RCC 7860 (cell line): Measurements from ENCODE around the gene CEP104.

ENCODE experiments used
- DNase-seq: peaks from one replicate; pipeline ENCODE4 v3.0.0-alpha.2; 2015; ENCODE audit warnings: low spot score
- FAIRE-seq: peaks from 2 replicates; lab custom pipeline; 2012; peaks lifted over from hg19 to GRCh38; lab: Jason Lieb, UNC

The CEP104 gene

DNA sequence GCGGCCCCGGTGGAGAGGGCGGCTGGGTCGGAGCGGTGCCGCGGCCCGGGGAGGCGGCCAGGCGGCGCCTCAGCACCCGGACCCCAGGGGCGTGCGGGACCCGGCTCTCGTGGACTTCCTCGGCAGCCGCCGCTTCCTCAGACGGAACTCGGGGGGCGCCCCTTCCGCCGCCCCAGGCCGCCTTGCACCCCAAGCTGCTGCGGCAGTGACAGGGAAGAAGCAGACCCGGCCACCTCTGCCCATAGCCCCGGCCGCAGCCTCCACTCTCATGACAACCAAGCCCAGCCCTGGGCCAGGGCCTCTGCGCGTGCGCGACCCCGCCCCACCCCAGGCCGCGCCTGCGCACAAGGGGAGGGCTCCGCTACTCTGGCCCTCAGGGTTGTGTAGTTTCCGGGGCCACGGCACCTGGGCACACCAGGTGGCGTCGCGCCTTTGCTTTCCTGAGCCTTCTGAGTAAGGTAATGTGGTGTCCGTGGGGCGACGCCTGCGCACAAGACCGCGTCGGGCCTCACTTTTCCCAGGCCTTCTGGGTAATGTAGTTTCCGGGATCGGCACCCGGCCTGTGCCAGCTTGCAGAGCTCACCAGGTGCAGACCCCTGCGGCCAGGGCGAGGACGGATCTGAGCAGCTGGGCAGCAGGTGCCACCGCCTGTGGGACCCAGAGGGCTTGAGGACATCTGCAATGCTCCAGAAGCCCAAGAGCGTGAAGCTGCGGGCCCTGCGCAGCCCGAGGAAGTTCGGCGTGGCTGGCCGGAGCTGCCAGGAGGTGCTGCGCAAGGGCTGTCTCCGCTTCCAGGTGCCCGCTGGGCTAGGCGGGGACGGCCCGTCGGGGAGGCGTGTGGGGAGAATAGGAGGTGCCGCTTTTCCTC is at the start of gene CEP104, which contains the start of gene DFFB:
CEP104 (minus strand) TSS at position 289 of the 868 bp plus-strand sequence. CDS start 4,804 bp downstream, outside the sequence.
DFFB (plus strand) TSS at position 554 of the 868 bp plus-strand sequence; CDS start at position 682, 128 bp downstream.
- FAIRE-seq, result peak; percentile 85
- DNase-seq, result peak; percentile 96

- FAIRE-seq (no peak), DNase-seq (no peak)
Measured at GRCh38 chr1:3906672-3907020, 49.6 kb upstream of the CEP104 start.

- DNase-seq (no peak), FAIRE-seq (no peak)
Measured at GRCh38 chr1:3905953-3906671, 49.1 kb upstream of the CEP104 start.

GRCh38 chr1:3905266-3905952 is 48.4 kb upstream of the CEP104 start:
- FAIRE-seq (no peak), DNase-seq (no peak)

- DNase-seq (no peak), FAIRE-seq (no peak)
Measured at GRCh38 chr1:3904843-3905185, 47.8 kb upstream of the CEP104 start.

GRCh38 chr1:3904006-3904842 is 47.2 kb upstream of the CEP104 start:
- no peak for FAIRE-seq
- DNase-seq, result no peak

DNA sequence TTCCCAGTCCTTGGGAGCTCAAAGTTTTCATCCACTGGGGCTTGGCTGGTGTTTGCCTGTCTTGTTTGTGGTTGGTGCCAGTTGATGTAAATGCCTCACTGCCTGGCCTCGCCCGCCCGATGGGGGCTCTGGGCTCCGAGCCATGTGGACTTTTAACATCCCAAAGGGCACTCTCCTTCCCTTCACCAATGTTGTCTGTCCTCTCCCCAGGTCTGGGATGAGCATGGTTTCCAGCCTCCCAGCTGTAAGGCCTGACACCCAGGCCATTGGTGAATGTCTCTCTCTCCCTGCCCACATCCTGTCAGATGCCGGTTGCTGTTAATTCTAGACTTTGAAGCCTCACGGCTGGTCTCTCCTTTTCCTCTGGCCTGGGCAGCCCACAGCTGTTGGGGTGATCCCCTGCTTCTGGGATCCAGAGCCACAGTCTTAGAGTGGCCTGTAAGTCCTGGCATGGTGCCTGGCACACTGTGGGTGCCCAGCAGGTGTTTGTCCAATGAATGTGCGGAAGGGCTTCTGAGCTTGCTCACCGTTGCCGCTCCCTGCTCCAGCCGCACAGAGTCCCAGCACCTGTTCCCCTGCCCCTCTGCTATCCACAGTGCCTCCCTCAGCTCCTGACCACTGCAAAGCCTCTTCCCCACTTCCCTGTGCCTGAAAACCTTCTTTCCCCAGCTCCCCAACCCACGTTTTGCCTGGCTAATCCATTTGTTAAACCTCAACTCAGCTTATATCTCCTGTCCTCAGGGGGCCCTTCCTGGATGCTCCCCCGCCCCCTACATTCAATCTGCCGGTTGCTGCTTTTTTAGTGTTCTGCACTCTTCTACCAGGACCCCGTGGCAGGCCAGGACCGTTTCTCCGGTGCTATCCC is 46.4 kb upstream of the CEP104 start:
- DNase-seq (no peak), FAIRE-seq (no peak)

- FAIRE-seq (no peak), DNase-seq (no peak)
Measured at GRCh38 chr1:3902571-3903091, 45.6 kb upstream of the CEP104 start.

GRCh38 chr1:3902111-3902511 is 45.1 kb upstream of the CEP104 start:
- no peak for FAIRE-seq

DNA sequence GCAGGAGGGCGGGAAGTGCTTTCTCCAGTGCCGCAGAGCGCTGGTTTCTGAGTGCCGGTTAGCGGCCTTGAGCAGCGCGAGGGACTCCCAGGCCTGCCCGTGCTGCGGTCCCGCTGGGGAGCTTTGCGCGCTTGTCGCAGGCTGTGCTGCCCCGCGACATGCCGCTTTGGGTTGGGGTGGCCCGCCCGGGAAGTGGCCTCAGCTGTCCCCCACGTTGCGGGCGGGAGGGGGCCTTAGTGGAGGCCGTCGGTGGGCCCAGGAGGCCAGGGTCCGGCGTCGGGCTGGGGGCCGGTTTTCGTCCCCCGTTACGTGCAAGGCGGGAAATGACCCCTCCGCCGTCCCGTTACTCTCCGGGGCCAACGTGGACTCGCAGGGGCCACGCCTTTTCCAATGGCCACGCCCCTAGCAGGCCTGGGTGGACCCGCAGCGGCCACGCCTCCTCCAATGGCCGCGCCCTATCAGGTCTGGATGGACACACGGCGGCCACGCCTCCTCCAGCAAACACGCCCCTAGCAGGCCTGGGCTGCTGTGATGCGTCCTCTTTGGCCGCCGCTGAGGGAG is 44.0 kb upstream of the CEP104 start:
- FAIRE-seq, result peak; percentile 82

More at GRCh38 chr1:3902111-3902511, 45.1 kb upstream of the CEP104 start:
- no peak for DNase-seq

DNA sequence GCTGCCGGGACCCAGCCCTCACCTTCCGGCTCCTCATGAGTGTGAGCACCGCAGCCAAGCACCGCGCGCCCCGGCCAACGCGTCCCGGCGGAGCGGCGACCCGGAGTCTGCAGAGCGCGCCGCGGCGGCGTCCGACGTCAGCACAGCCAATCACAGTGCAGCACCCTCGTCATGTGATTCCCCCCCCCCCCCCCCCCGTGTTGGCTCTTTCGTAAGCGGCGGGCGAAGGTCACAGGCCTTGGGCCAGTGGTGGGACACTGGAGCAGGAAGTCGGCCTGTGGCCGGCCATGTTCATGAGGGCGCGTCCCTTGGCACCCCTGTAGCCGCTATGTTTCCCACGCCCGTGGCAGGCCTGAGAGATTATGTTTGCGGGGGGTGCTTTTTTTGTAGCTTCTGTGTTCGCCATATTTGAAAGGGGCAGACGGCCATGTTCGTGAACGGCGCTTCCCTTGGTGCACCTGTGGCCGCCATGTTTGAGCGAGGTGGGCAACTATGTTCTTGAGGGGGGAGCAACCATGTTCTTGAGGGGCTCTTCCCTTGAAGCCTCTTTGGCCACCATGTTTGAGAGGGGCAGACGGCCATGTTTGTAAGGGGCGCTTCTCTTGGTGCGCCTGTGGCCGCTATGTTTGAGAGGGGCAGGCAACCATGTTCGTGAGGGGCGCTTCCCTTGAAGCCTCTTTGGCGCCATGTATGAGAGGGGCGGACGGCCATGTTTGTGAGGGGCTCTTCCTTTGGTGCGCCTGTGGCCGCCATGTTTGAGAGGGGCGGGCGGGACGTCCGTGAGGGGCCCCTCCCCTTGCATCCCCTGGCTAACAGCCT is 43.3 kb upstream of the CEP104 start, which contains the start of gene C1orf174:
C1orf174 (minus strand) TSS at position 123 of the 819 bp plus-strand sequence; CDS start at position 37, 86 bp downstream.
- peak; percentile 50 for FAIRE-seq
- DNase-seq, result peak; percentile 89

More for the DNA sequence above, 44.0 kb upstream of the CEP104 start:
- peak; percentile 89 for DNase-seq

DNA sequence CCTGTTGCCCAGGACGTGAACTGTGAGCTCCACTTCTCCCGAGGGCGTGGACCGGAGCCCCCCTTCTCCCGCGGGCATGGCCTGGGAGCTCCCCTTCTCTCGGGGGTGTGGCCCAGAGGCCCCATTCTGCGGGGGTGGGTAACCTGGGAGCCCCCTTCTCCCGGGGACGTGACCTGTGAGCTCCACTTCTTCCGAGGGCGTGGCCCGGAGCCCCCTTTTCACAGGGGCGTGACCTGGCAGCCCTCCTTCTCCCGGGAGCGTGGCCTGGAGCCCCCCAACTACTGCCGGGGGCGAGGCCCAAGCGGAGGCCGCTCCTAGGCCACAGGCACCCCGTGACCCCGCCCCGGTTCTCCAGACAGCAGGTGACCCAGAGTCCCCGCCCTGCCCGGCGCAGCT is 42.7 kb upstream of the CEP104 start:
- FAIRE-seq (no peak), DNase-seq (no peak)

DNA sequence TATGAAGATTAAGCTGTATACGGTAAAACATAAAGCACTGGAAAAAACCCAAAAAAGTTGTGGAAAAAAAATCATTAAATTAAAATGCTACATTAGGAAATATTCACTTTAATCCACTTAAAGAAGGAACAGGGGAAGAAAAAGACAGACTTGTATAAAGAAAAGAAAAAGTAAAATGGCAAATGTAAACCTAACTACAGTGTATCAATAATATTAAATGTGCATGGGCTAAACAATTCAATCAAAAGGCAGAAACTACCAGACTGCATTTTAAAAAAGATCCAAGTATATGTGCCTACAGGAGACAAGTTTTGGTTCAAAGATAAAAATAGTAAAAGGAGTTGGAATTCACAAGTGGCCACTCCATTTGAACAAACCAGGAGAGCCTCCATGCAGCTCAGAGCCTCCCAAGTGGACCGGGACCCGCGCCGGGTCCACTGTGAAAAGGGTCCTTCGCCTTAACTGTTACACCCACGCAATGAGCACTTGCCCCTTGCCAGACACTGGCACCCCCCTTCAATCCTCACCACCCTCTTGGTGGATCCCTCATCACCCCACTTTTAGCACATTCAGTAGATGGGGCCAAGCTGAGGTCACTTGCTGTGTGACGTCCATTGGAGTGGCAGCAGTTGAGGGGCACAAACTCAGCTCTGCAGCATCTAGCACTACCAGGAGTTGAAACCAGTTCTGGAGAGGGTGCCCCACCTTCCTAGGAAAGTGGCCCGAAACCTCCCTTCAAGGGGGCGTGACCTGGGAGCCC is 42.2 kb upstream of the CEP104 start:
- DNase-seq (no peak), FAIRE-seq (no peak)

DNA sequence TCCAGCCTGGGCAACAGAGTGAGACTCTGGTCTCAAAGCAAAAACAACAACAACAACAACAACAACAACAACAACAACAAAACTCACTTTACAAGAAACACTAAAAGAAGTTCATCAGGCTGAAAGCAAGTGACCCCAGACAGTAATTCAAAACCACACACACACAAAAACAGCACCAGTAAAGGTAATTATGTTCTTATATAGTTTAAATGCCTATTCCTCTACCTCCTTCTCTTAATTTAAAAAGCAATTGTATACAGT is 41.4 kb upstream of the CEP104 start:
- no peak for DNase-seq
- no peak for FAIRE-seq

GRCh38 chr1:3896396-3897000 is 39.5 kb upstream of the CEP104 start:
- DNase-seq (no peak), FAIRE-seq (no peak)

DNA sequence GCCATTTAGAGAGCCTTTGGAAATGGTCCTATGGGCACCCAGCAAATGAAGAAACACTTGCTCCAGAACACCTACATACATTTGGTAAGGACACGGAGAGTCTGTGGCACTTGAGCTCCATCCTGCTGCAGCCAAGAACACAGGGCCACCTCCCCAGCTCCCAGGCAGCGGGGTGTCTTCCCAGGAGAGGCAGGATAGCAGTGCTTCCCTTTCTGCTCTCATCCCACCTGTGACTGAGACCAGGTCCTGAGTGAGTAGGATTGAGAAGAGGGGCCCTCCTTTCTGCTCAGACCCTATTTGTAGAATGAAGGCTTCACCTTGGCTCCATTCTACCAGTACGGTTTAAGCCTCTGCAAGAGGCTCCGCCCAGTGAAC is 38.9 kb upstream of the CEP104 start:
- no peak for DNase-seq
- FAIRE-seq, result no peak

- DNase-seq (no peak), FAIRE-seq (no peak)
Measured at GRCh38 chr1:3895279-3895950, 38.4 kb upstream of the CEP104 start.
